Esophagus muscularis mucosa (tissue), 4 donors: ENCODE data around the gene KISS1.

ENCODE experiments used
- EP300 ChIP-seq: sonication (generic); formaldehyde crosslinking; IDR thresholded peaks from one replicate; pipeline ENCODE4 v1.6.1; 2017; ENCODE audit warnings: antibody characterized with exemption
- POLR2AphosphoS5 ChIP-seq, 2 donors: sonication (generic); formaldehyde crosslinking; IDR thresholded peaks; one replicate each; pipeline ENCODE4 v1.6.1; 2017; ENCODE audit warnings: antibody characterized with exemption in 2 of 2
- TF ChIP-seq, protein P1 (sequence below), 3 experiments: fragments of 200-600 bp in 2 of 3; fragments of 450-650 bp in 1 of 3; sonication (generic) in 2 of 3; IDR thresholded peaks; one replicate each; pipeline ENCODE4 v1.5.1; 2017 to 2019; ENCODE audit warnings: antibody characterized with exemption in 3 of 3, mild to moderate bottlenecking in 2 of 3, moderate library complexity in 1 of 3

DNA sequence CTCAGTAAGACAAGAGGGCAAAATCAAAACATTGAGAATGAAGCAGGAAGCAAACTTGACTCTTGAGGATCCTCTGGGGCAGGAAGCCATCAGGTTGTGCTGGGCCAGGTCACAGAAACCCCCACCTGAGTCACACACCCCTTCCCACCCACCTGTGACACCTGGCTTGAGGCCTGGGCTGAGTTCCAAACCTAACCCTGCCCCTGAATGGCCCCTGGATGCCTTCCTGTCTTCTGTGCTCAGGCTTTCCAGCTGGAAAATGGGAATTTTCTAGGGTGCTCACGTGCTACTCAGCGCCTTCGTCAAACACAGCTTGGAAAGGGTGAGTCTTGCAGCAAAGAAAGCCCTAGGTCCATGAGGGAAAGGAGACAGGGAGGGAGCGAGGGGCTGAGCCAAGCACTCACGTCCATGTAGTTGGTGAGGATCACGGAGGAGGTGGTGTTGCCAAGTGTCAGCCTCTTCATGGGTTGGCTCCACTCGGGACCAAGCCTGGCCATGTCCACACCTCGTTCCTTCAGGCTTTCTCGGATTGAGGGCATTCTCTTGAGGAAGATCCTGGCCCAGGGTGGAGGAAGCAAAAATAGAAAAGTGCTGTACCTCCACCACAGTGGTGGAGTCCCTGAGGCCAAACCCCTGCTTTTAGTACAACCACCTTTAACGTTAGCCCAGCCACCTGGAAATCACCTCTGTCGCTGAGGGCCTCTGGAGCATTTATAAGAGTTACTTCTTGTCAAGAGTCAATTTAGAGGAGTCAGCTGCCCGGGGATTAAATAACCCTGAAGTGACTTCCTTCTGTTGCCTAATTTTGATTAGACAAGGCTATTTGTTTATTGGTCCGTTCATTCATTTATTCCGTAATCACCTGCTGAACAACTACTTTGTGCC is 34.4 kb downstream of the KISS1 start:
- no peak for TF ChIP-seq EP300
- TF ChIP-seq POLR2AphosphoS5 (IDR thresholded peaks at IDR 0.05): no peak
- TF ChIP-seq, protein P1, sequence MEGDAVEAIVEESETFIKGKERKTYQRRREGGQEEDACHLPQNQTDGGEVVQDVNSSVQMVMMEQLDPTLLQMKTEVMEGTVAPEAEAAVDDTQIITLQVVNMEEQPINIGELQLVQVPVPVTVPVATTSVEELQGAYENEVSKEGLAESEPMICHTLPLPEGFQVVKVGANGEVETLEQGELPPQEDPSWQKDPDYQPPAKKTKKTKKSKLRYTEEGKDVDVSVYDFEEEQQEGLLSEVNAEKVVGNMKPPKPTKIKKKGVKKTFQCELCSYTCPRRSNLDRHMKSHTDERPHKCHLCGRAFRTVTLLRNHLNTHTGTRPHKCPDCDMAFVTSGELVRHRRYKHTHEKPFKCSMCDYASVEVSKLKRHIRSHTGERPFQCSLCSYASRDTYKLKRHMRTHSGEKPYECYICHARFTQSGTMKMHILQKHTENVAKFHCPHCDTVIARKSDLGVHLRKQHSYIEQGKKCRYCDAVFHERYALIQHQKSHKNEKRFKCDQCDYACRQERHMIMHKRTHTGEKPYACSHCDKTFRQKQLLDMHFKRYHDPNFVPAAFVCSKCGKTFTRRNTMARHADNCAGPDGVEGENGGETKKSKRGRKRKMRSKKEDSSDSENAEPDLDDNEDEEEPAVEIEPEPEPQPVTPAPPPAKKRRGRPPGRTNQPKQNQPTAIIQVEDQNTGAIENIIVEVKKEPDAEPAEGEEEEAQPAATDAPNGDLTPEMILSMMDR (IDR thresholded peaks at IDR 0.05): no peak
